A549 (cell line): ENCODE measurements around the gene CLIC4. TPM values are rescaled to one million over a fixed set of nuclear protein-coding genes. Genes with fewer than 3 reads are reported as not detected.

Experiments used
- ATAC-seq, 2 experiments: fragments of 200-7000 bp in 1 of 2; fragments of >200 bp in 1 of 2; cut with Nextera tagmentation in 1 of 2; cut with Tn5 transposase in 1 of 2; 3 replicates each; pipeline versions ENCODE4 v1.8.0 to v1.9.1; 2018 to 2020; ENCODE audit warnings: mild to moderate bottlenecking in 1 of 2, moderate library complexity in 1 of 2
- CTCF ChIA-PET: fragments of 300-600 bp; sonication (Branson Sonifier 250); formaldehyde crosslinking; extraction: SDS; loops from one replicate; lab custom pipeline; 2021; ENCODE audit warnings: antibody characterized with exemption, inconsistent platforms; lab: Yijun Ruan, JAX
- POLR2A ChIA-PET: fragments of 350-600 bp; formaldehyde crosslinking; extraction: SDS; loops from one replicate; lab custom pipeline; 2021; ENCODE audit warnings: antibody characterized with exemption, inconsistent platforms; lab: Yijun Ruan, JAX
- DNase-seq, 2 experiments: peaks; one replicate each; pipeline versions ENCODE4 v3.0.0 to v3.0.0-alpha.2; 2011 to 2016; ENCODE audit warnings: low read depth in 1 of 2, low spot score in 1 of 2
- FAIRE-seq: peaks from 2 replicates; lab custom pipeline; 2011; peaks lifted over from hg19 to GRCh38; lab: Jason Lieb, UNC
- H3K27ac ChIP-seq, 2 experiments: fragments of >200 bp; sonication (Bioruptor Twin); formaldehyde crosslinking; 3 replicates each; pipeline ENCODE4 v1.5.1; 2016 to 2017
- H3K4me1 ChIP-seq: fragments of >200 bp; sonication (Bioruptor Twin); formaldehyde crosslinking; 3 replicates; pipeline ENCODE4 v1.6.1; 2016
- H3K4me2 ChIP-seq: fragments of >200 bp; sonication (Bioruptor Twin); formaldehyde crosslinking; 3 replicates; pipeline ENCODE4 v1.6.1; 2016
- H3K4me3 ChIP-seq: fragments of >200 bp; sonication (Bioruptor Twin); formaldehyde crosslinking; 3 replicates; pipeline ENCODE4 v1.5.1; 2016
- H3K9me3 ChIP-seq: fragments of >200 bp; sonication (Bioruptor Twin); formaldehyde crosslinking; 3 replicates; pipeline ENCODE4 v1.6.1; 2016
- ATOH8 ChIP-seq: fragments of 250-450 bp; sonication (Bioruptor Pico); IDR thresholded peaks from 2 replicates; pipeline ENCODE4 v1.5.0; 2020; ENCODE audit warnings: low read depth, mild to moderate bottlenecking, moderate library complexity
- BCL3 ChIP-seq: fragments of >200 bp; sonication (Bioruptor Twin); formaldehyde crosslinking; IDR thresholded peaks from 3 replicates; pipeline ENCODE4 v1.6.1; 2016
- BHLHE40 ChIP-seq: IDR thresholded peaks from 2 replicates; pipeline ENCODE4 v1.6.1; 2012; ENCODE audit warnings: low read depth, low read length, inconsistent platforms
- CEBPB ChIP-seq, 2 experiments: fragments of >200 bp in 1 of 2; sonication (Bioruptor Twin) in 1 of 2; formaldehyde crosslinking in 1 of 2; IDR thresholded peaks; 2 replicates each; pipeline ENCODE4 v1.6.1; 2012 to 2016
- CHD2 ChIP-seq: fragments of 150-350 bp; IDR thresholded peaks from 2 replicates; pipeline ENCODE4 v1.6.1; 2014; ENCODE audit warnings: low read length; ENCODE audit not compliant: partially characterized antibody
- CHD4 ChIP-seq: fragments of 200-600 bp; sonication (generic); IDR thresholded peaks from 2 replicates; pipeline ENCODE4 v1.6.1; 2016; ENCODE audit warnings: antibody characterized with exemption, mild to moderate bottlenecking, borderline replicate concordance
- EHF ChIP-seq: fragments of 250-450 bp; sonication (Bioruptor Pico); IDR thresholded peaks from 2 replicates; pipeline ENCODE4 v1.5.0; 2020; ENCODE audit warnings: mild to moderate bottlenecking
- ESRRA ChIP-seq: fragments of 150-350 bp; IDR thresholded peaks from 2 replicates; pipeline ENCODE4 v1.6.1; 2014; ENCODE audit warnings: mild to moderate bottlenecking, low read length, borderline replicate concordance
- FOSB ChIP-seq: fragments of 250-450 bp; sonication (Bioruptor Pico); IDR thresholded peaks from 2 replicates; pipeline ENCODE4 v1.5.0; 2020; ENCODE audit warnings: mild to moderate bottlenecking, moderate library complexity
- FOSL2 ChIP-seq, 2 experiments: fragments of 450-650 bp in 1 of 2; fragments of >200 bp in 1 of 2; sonication (Bioruptor Twin) in 1 of 2; formaldehyde crosslinking; IDR thresholded peaks; 2 replicates each; pipeline versions ENCODE4 v1.5.0 to v1.6.1; 2016 to 2020; ENCODE audit warnings: mild to moderate bottlenecking in 1 of 2, moderate library complexity in 1 of 2
- HEYL ChIP-seq: fragments of 250-450 bp; sonication (Bioruptor Pico); IDR thresholded peaks from 2 replicates; pipeline ENCODE4 v1.8.0; 2021; ENCODE audit warnings: mild to moderate bottlenecking, moderate library complexity
- HOXB13 ChIP-seq: fragments of 250-450 bp; sonication (Bioruptor Pico); IDR thresholded peaks from 2 replicates; pipeline ENCODE4 v1.5.0; 2020; ENCODE audit warnings: low read depth, mild to moderate bottlenecking, moderate library complexity
- HOXB5 ChIP-seq: fragments of 250-450 bp; sonication (Bioruptor Pico); IDR thresholded peaks from 2 replicates; pipeline ENCODE4 v1.5.0; 2020; ENCODE audit warnings: mild to moderate bottlenecking, moderate library complexity
- JUNB ChIP-seq: fragments of >200 bp; sonication (Bioruptor Twin); formaldehyde crosslinking; IDR thresholded peaks from 2 replicates; pipeline ENCODE4 v1.6.1; 2016
- MYC ChIP-seq: IDR thresholded peaks from 2 replicates; pipeline ENCODE4 v1.6.1; 2012; ENCODE audit warnings: mild to moderate bottlenecking, inconsistent platforms, low read length, improper control_type of control experiment, borderline replicate concordance
- PHF8 ChIP-seq: fragments of 200-600 bp; sonication (generic); IDR thresholded peaks from 2 replicates; pipeline ENCODE4 v1.6.1; 2016; ENCODE audit warnings: low read depth, mild to moderate bottlenecking, antibody characterized with exemption, moderate library complexity, borderline replicate concordance
- RARB ChIP-seq: fragments of 250-450 bp; sonication (Bioruptor Pico); IDR thresholded peaks from 2 replicates; pipeline ENCODE4 v1.8.0; 2021; ENCODE audit warnings: mild to moderate bottlenecking, moderate library complexity
- TP53 ChIP-seq: fragments of 250-450 bp; sonication (Bioruptor Pico); IDR thresholded peaks from 2 replicates; pipeline ENCODE4 v1.5.0; 2021; ENCODE audit warnings: mild to moderate bottlenecking, moderate library complexity
- USF2 ChIP-seq: fragments of 450-650 bp; IDR thresholded peaks from 2 replicates; pipeline ENCODE4 v1.6.1; 2014; ENCODE audit warnings: antibody characterized with exemption
- ZFP36 ChIP-seq: fragments of 450-650 bp; IDR thresholded peaks from 2 replicates; pipeline ENCODE4 v1.6.1; 2014; ENCODE audit warnings: borderline replicate concordance; ENCODE audit not compliant: partially characterized antibody
- WGBS: methylation state at CpG from one replicate; pipeline ENCODE4 v1.1.6; 2017; ENCODE audit errors: missing lambda C conversion rate; 5-methylcytosine and 5-hydroxymethylcytosine counted together
- polyA plus RNA-seq, 4 experiments: library from polyadenylated mRNA; depleted of rRNA in 3 of 4; stranded (reverse); fragments of >200 nt; fragmentation: RNase III in 1 of 4; extraction: RNeasy Plus Mini Kit Qiagen cat#74134 plus additional on column Dnase treatment in 1 of 4; gene quantifications; 2 replicates in 3 of 4; 3 replicates in 1 of 4; pipeline ENCODE4 v1.2.3, GENCODE V29; 2011 to 2017

Gene CLIC4
- polyA plus RNA-seq, 2 of the 4 experiments (the other 2 are of a cell fraction), result 52.1 to 97.4 TPM

GRCh38 chr1:24737368-24738117, 7.7 kb upstream of the CLIC4 start:
- no peak overlapping the region for H3K4me3 ChIP-seq
- DNase-seq (no peak), ATAC-seq (no peak), FAIRE-seq (no peak)
- TF ChIP-seq FOSB (CRISPR knock-in tag) (no peak), HOXB13 (no peak), ATOH8 (CRISPR knock-in tag) (no peak)
- H3K9me3 ChIP-seq, result no peaks in the 10 kb centered on the region
- H3K4me2 ChIP-seq, result no peak overlapping the region
- ChIA-PET POLR2A (no interaction called here), CTCF (interaction anchor here (0.6 kb wide), 1 partner anchor 86 kb away, joined by 4 read pairs; no protein-coding TSS in a partner anchor)
- H3K27ac ChIP-seq, result no peak overlapping the region
- 74% methylated on average over 6 of the region's 6 CpGs for WGBS
- H3K4me1 ChIP-seq, result peaks cover 14% of the 10 kb centered on the region; the same call in 2 of the 3 replicates

- Histone ChIP-seq H3K4me2 (no peak overlapping the region), H3K27ac (no peak overlapping the region), H3K4me1 (peaks cover 20% of the 10 kb centered on the region; the same call in 2 of the 3 replicates), H3K4me3 (no peak overlapping the region), H3K9me3 (no peaks in the 10 kb centered on the region)
- CTCF ChIA-PET, result interaction anchor here (1.9 to 2.0 kb wide), 2 partner anchors 12 to 51 kb away, joined by 6 to 8 read pairs; no protein-coding TSS in a partner anchor
- DNase-seq, result no peak
- FAIRE-seq, result no peak
- WGBS, result 97% methylated on average over 9 of the region's 9 CpGs
- no peak for ATAC-seq
- POLR2A ChIA-PET, result no interaction called here
- TF ChIP-seq PHF8 (no peak), FOSL2 (IDR thresholded peaks at IDR 0.05) (no peak), FOSL2 (CRISPR knock-in tag; IDR thresholded peaks at IDR 0.05) (no peak), CEBPB (IDR thresholded peaks at IDR 0.05) (no peak), BHLHE40 (no peak), EHF (no peak), TP53 (no peak), BCL3 (no peak), ESRRA (no peak)
These were observed 6.0 kb upstream of the CLIC4 start for GRCh38 chr1:24739241-24739640.

- Histone ChIP-seq H3K27ac (no peak overlapping the region), H3K9me3 (no peaks in the 10 kb centered on the region), H3K4me1 (peaks cover 9% of the 10 kb centered on the region; the same call in 2 of the 3 replicates), H3K4me2 (no peak overlapping the region; the same call in 2 of the 3 replicates), H3K4me3 (no peak overlapping the region)
- TF ChIP-seq HOXB5 (CRISPR knock-in tag), result no peak
- TF ChIP-seq USF2, result no peak
- TF ChIP-seq BCL3, result no peak
- TF ChIP-seq CEBPB (IDR thresholded peaks at IDR 0.05), result no peak
- no peak for TF ChIP-seq MYC
- TF ChIP-seq CHD2, result no peak
- no peak for TF ChIP-seq CHD4
- no peak for TF ChIP-seq JUNB
- TF ChIP-seq HEYL, result no peak
- no peak for TF ChIP-seq ATOH8 (CRISPR knock-in tag)
- TF ChIP-seq RARB (CRISPR knock-in tag), result no peak
- no peak for TF ChIP-seq ZFP36
- WGBS, result 70% methylated on average over 9 of the region's 9 CpGs
- POLR2A ChIA-PET, result no interaction called here
- CTCF ChIA-PET, result interaction anchor here (0.5 kb wide), 1 partner anchor 33 kb away, joined by 3 read pairs; no protein-coding TSS in a partner anchor
- FAIRE-seq, result no peak
- DNase-seq, result no peak
- no peak for ATAC-seq
These were observed 2.9 kb upstream of the CLIC4 start for GRCh38 chr1:24742090-24742938.
